A549 treated with AZD9567 at 1 μM for 4 hours (cell line): ENCODE results near the gene LAIR1. TPM values are rescaled to one million over a fixed set of nuclear protein-coding genes. Genes with fewer than 3 reads are reported as not detected.

Experiments
- total RNA-seq: library from RNA; stranded (reverse); fragments of 200-300 nt; extraction: Qiagen RNA extraction; gene quantifications from 5 replicates; pipeline ENCODE4 v1.2.3, GENCODE V29; 2022; ENCODE audit not compliant: insufficient read depth

Gene LAIR1, protein sequence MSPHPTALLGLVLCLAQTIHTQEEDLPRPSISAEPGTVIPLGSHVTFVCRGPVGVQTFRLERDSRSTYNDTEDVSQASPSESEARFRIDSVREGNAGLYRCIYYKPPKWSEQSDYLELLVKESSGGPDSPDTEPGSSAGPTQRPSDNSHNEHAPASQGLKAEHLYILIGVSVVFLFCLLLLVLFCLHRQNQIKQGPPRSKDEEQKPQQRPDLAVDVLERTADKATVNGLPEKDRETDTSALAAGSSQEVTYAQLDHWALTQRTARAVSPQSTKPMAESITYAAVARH
- total RNA-seq: not detected in 5 replicates

DNA sequence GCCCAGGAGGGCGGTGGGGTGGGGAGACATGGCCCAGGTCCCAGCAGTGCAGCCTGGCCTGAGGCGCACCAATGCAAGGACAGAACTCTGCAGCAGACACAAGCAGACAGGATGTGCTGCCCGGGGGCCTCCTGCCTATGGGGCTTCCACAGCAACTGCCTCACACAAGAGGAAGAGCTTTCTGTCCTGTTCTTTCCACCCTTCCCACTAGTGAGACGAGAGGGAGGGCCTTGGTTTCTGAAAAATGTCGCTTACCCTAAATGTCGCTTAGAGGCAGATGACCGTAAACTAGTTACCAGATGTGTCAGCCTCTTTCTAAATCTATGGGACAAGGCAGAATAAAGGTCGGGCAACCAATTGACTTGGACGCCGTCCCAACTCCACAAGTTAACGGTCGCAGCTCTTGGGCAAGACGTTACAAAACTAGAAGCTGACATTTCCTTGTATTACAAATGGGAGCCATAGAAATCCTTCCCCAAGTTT is at the start of gene LAIR1:
LAIR1 (minus strand) TSS at position 157 of the 483 bp plus-strand sequence; CDS start at position 30, 127 bp downstream.

DNA sequence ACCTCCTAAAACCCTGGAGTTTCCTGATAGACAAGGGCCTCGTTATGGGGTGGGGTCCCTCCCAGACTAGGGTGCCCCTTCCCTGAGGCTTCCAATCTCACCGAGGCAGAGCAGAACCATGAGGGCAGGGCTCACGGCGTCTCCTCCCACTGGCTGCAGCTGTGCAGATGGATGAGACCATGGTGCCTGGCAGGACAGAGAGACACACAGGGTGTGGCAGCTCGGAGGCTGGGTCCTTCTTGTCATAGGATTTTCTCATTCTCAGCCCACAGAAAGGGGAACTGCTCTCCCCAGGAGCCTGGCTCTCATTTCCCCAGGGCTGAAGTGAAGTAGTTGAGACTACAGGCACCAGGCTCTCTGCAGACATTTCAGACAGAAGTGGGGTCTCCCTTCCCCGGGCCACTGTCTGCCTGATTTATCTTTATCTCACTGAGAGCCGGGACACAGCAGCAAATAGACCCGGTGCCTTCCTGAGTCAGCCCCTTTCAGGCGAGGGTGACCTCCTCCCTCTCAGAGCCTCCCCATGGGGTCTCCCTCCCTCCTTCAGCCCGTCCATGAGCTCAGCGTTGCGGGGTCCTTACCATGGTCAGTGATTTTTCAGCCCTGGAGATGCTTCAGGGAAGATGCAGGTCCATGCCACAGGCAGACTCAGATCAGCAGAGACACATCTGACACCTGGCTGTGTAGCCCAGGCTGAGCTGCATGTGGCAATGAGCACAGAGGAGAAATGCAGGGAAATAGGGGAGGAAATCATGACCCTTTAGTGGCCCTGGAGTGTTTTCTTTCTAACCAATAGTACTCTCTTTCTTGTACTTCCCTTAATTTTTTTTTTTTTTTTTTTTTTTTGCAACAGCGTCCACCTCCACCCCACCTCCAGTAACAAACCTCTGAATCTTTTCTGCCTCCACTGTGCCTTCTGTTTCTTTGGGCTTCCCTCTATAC is 52.0 kb downstream of the LAIR1 start, which contains the start of gene LILRA5:
LILRA5 (minus strand) TSS at position 731 of the 942 bp plus-strand sequence; CDS start at position 584, 147 bp downstream.

Other genes starting within 250 kb of the LAIR1 start
- 20.0 to 21.2 TPM (median 20.3 TPM) in 5 replicates for gene TFPT, start 249.3 kb downstream of the LAIR1 start, total RNA-seq
- gene PRPF31, start 249.2 kb downstream of the LAIR1 start, total RNA-seq: 108 to 123 TPM (median 114 TPM) in 5 replicates
- 43.4 to 69.0 TPM (median 66.2 TPM) in 5 replicates for gene CNOT3, start 227.2 kb downstream of the LAIR1 start, total RNA-seq
- 8.1 to 9.5 TPM (median 9.0 TPM) in 5 replicates for gene LENG1, start 205.2 kb downstream of the LAIR1 start, total RNA-seq
- gene TMC4, start 191.8 kb downstream of the LAIR1 start, total RNA-seq: 0.87 to 1.3 TPM (median 1.1 TPM) in 4 of 5 replicates, not detected in the other
- 108 to 151 TPM (median 149 TPM) in 5 replicates for gene MBOAT7, start 175.4 kb downstream of the LAIR1 start, total RNA-seq
- 65.1 to 131 TPM (median 122 TPM) in 5 replicates for gene TSEN34, start 173.6 kb downstream of the LAIR1 start, total RNA-seq
- 2,144 to 2,323 TPM (median 2,292 TPM) in 5 replicates for gene RPS9, start 164.1 kb downstream of the LAIR1 start, total RNA-seq
- gene LILRB3, start 141.9 kb downstream of the LAIR1 start, total RNA-seq: 0.04 to 0.33 TPM (median 0.10 TPM) in 4 of 5 replicates, not detected in the other
- gene LILRA6, start 122.1 kb downstream of the LAIR1 start, total RNA-seq: 0.03 to 0.06 TPM in 2 of 5 replicates, not detected in the others
- gene LILRB5, start 107.7 kb downstream of the LAIR1 start, total RNA-seq: 0.04 to 0.08 TPM (median 0.06 TPM) in 4 of 5 replicates, not detected in the other
- gene LILRB2, start 83.8 kb downstream of the LAIR1 start, total RNA-seq: 0.03 to 0.06 TPM (median 0.06 TPM) in 3 of 5 replicates, not detected in the others
- not detected in 5 replicates for gene LILRA5, start 51.8 kb downstream of the LAIR1 start, total RNA-seq
- not detected in 5 replicates for gene LILRA4, start 25.8 kb downstream of the LAIR1 start, total RNA-seq
- 0.06 to 0.15 TPM (median 0.10 TPM) in 3 of 5 replicates, not detected in the others for gene TTYH1, start 50.5 kb upstream of the LAIR1 start, total RNA-seq
- gene LENG8, start 84.3 kb upstream of the LAIR1 start, total RNA-seq: 62.1 to 172 TPM (median 137 TPM) in 5 replicates
- gene LENG9, start 98.8 kb upstream of the LAIR1 start, total RNA-seq: 5.6 to 7.1 TPM (median 6.5 TPM) in 5 replicates
- 0.09 to 0.20 TPM (median 0.19 TPM) in 3 of 5 replicates, not detected in the others for gene CDC42EP5, start 108.4 kb upstream of the LAIR1 start, total RNA-seq
- not detected in 5 replicates for gene LAIR2, start 137.9 kb upstream of the LAIR1 start, total RNA-seq
- 0.08 TPM in 1 of 5 replicates, not detected in the others for gene LILRA2, start 208.9 kb upstream of the LAIR1 start, total RNA-seq
- not detected in 5 replicates for gene LILRA1, start 228.7 kb upstream of the LAIR1 start, total RNA-seq